Measurements from ENCODE around the gene SNN. TPM values are rescaled to one million over a fixed set of nuclear protein-coding genes. Genes with fewer than 3 reads are reported as not detected.

The SNN gene
- total and polyA plus RNA-seq, 2 experiments from 2014 or later: 28.3 to 41.8 TPM

GRCh38 chr16:11636172-11636721 lies 32.0 kb upstream of the SNN start:
- TF ChIP-seq CTCF (IDR thresholded peaks at IDR 0.05; ENCODE audit: low read depth, low read length): no peak
- no peaks in the 10 kb centered on the region for H3K36me3 ChIP-seq
- H3K27me3 ChIP-seq: no peaks in the 10 kb centered on the region
- H3K27ac ChIP-seq: no peak overlapping the region
- DNase-seq (ENCODE audit: low read depth in 1 of 2, low spot score in 1 of 2): peak in 1 of 2 donors; percentile 44
- no peaks in the 10 kb centered on the region for H3K9me3 ChIP-seq (ENCODE audit: low read depth)
- no peak overlapping the region for H3K4me3 ChIP-seq
- H3K4me1 ChIP-seq (ENCODE audit: low read depth): peaks cover 10% of the 10 kb centered on the region

DNA sequence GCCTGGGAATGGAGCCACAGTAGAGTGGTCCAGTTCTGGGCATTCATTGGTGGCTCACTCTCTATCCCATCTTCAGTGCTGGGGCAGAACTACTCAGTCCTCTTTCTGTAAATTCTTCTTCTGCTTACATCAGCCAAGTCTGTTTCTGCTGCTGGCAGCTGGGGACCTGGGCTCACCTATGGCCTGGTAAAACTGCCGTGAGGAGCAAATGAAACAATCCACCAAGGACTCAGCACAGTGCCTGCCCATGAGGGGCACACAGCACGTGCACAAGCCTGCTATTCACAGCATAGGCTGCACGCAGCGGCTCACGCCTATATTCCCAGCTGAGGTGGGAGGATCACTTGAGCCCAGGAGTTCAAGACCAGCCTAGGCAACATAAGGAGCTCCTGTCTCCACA lies 30.9 kb upstream of the SNN start:
- Histone ChIP-seq H3K4me3 (no peak overlapping the region), H3K4me1 (ENCODE audit: low read depth) (peaks cover 10% of the 10 kb centered on the region), H3K27me3 (no peaks in the 10 kb centered on the region), H3K27ac (no peak overlapping the region), H3K36me3 (no peaks in the 10 kb centered on the region), H3K9me3 (ENCODE audit: low read depth) (no peaks in the 10 kb centered on the region)
- TF ChIP-seq CTCF (IDR thresholded peaks at IDR 0.05; ENCODE audit: low read depth, low read length): no peak
- no peak for DNase-seq (ENCODE audit: low read depth in 1 of 2, low spot score in 1 of 2)

GRCh38 chr16:11638140-11638539 lies 30.1 kb upstream of the SNN start:
- no peaks in the 10 kb centered on the region for H3K36me3 ChIP-seq

GRCh38 chr16:11639008-11639562 lies 29.2 kb upstream of the SNN start:
- H3K4me3 ChIP-seq: no peak overlapping the region
- H3K9me3 ChIP-seq (ENCODE audit: low read depth): no peaks in the 10 kb centered on the region
- peaks cover 4% of the 10 kb centered on the region for H3K4me1 ChIP-seq (ENCODE audit: low read depth)
- no peaks in the 10 kb centered on the region for H3K27me3 ChIP-seq
- DNase-seq (ENCODE audit: low read depth in 1 of 2, low spot score in 1 of 2): no peak
- no peaks in the 10 kb centered on the region for H3K36me3 ChIP-seq
- no peak overlapping the region for H3K27ac ChIP-seq
- no peak for TF ChIP-seq CTCF (IDR thresholded peaks at IDR 0.05; ENCODE audit: low read depth, low read length)

More at GRCh38 chr16:11638140-11638539, 30.1 kb upstream of the SNN start:
- TF ChIP-seq CTCF (IDR thresholded peaks at IDR 0.05; ENCODE audit: low read depth, low read length): no peak
- H3K27me3 ChIP-seq: no peaks in the 10 kb centered on the region
- DNase-seq (ENCODE audit: low read depth in 1 of 2, low spot score in 1 of 2): no peak
- H3K4me1 ChIP-seq (ENCODE audit: low read depth): peaks cover 4% of the 10 kb centered on the region
- H3K9me3 ChIP-seq (ENCODE audit: low read depth): no peaks in the 10 kb centered on the region
- no peak overlapping the region for H3K27ac ChIP-seq
- no peak overlapping the region for H3K4me3 ChIP-seq

GRCh38 chr16:11639925-11640899 lies 28.0 kb upstream of the SNN start:
- TF ChIP-seq CTCF (IDR thresholded peaks at IDR 0.05; ENCODE audit: low read depth, low read length): no peak
- peak overlapping the region; percentile 39 for H3K27ac ChIP-seq
- no peaks in the 10 kb centered on the region for H3K9me3 ChIP-seq (ENCODE audit: low read depth)
- H3K27me3 ChIP-seq: no peaks in the 10 kb centered on the region
- no peak overlapping the region for H3K4me3 ChIP-seq
- peak; percentile 52 to 98 for DNase-seq (ENCODE audit: low read depth in 1 of 2, low spot score in 1 of 2)
- no peaks in the 10 kb centered on the region for H3K36me3 ChIP-seq
- H3K4me1 ChIP-seq (ENCODE audit: low read depth): peaks cover 4% of the 10 kb centered on the region

All from cardiac muscle cell (in vitro differentiated cells and primary cell).